Fibroblast of lung (primary cell): ENCODE data around the gene PEX11A. TPM values are rescaled to one million over a fixed set of nuclear protein-coding genes. Genes with fewer than 3 reads are reported as not detected.

ENCODE experiments used
- DNase-seq, 2 donors: peaks; one replicate each; pipeline versions ENCODE4 v3.0.0 to v3.0.0-alpha.2; 2010; ENCODE audit warnings: low read depth in 2 of 2
- H2AFZ ChIP-seq: 2 replicates; pipeline ENCODE4 v1.5.1; 2012; ENCODE audit warnings: low read length, control low read depth, inconsistent platforms
- H3K27ac ChIP-seq: 2 replicates; pipeline ENCODE4 v1.5.1; 2011; ENCODE audit warnings: low read length, control low read depth; ENCODE audit not compliant: insufficient read depth
- H3K27me3 ChIP-seq: 2 replicates; pipeline ENCODE4 v1.5.1; 2011; ENCODE audit warnings: mild to moderate bottlenecking, low read length; ENCODE audit not compliant: control insufficient read depth, insufficient read depth
- H3K36me3 ChIP-seq: 2 replicates; pipeline ENCODE4 v1.5.1; 2011; ENCODE audit warnings: low read length; ENCODE audit not compliant: control insufficient read depth, insufficient read depth
- H3K4me1 ChIP-seq: 2 replicates; pipeline ENCODE4 v1.5.1; 2011; ENCODE audit warnings: low read length; ENCODE audit not compliant: control insufficient read depth, insufficient read depth; ENCODE audit errors: extremely low read depth
- H3K4me2 ChIP-seq: 2 replicates; pipeline ENCODE4 v1.5.1; 2011; ENCODE audit warnings: low read length, control low read depth; ENCODE audit not compliant: insufficient read depth; ENCODE audit errors: extremely low read depth
- H3K4me3 ChIP-seq, 4 experiments: fragments of 200-600 bp in 1 of 4; sonication (generic) in 1 of 4; replicated peaks in 1 of 4; 2 replicates each; pipeline ENCODE4 v1.5.1; 2011 to 2016; ENCODE audit warnings: low read length in 4 of 4, low read depth in 3 of 4, mild to moderate bottlenecking in 3 of 4, control low read depth in 2 of 4, inconsistent platforms in 1 of 4, mixed read lengths in 1 of 4; ENCODE audit not compliant: insufficient read depth in 1 of 4; ENCODE audit errors: control extremely low read depth in 1 of 4
- H3K79me2 ChIP-seq: 2 replicates; pipeline ENCODE4 v1.5.1; 2012; ENCODE audit warnings: mild to moderate bottlenecking, low read length, inconsistent platforms; ENCODE audit not compliant: control insufficient read depth, insufficient read depth
- H3K9ac ChIP-seq: 2 replicates; pipeline ENCODE4 v1.5.1; 2011; ENCODE audit warnings: mild to moderate bottlenecking, low read length, control low read depth; ENCODE audit not compliant: insufficient read depth
- H3K9me3 ChIP-seq: 2 replicates; pipeline ENCODE4 v1.5.1; 2012; ENCODE audit warnings: low read depth, low read length; ENCODE audit not compliant: control insufficient read depth, insufficient read depth
- H4K20me1 ChIP-seq: 2 replicates; pipeline ENCODE4 v1.5.1; 2011; ENCODE audit warnings: low read length; ENCODE audit not compliant: control insufficient read depth, insufficient read depth; ENCODE audit errors: extremely low read depth
- CTCF ChIP-seq, 2 donors: IDR thresholded peaks in 1 of 2; conservative IDR thresholded peaks in 1 of 2; 1 replicate in 1 of 2; 2 replicates in 1 of 2; pipeline ENCODE4 v1.5.1; 2011 to 2012; ENCODE audit warnings: low read length in 2 of 2, control low read depth in 1 of 2, inconsistent platforms in 1 of 2, low read depth in 1 of 2, mild to moderate bottlenecking in 1 of 2
- EZH2 ChIP-seq: IDR thresholded peaks from 2 replicates; pipeline ENCODE4 v1.5.1; 2012; ENCODE audit warnings: low read length, control low read depth, mild to moderate bottlenecking; ENCODE audit errors: missing control alignments
- polyA minus RNA-seq: library from RNA; depleted of rRNA, polyadenylated mRNA; stranded (reverse); fragments of >200 nt; gene quantifications from 2 replicates; pipeline ENCODE4 v1.2.3, GENCODE V29; 2011; ENCODE audit warnings: low replicate concordance
- polyA plus RNA-seq, 2 donors: library from polyadenylated mRNA; depleted of rRNA in 1 of 2; stranded (reverse) in 1 of 2; unstranded in 1 of 2; fragments of >200 nt; gene quantifications; 2 replicates each; pipeline ENCODE4 v1.2.1, GENCODE V29; 2011 to 2012; ENCODE audit warnings: missing spikeins in 1 of 2
- total RNA-seq: library from RNA; depleted of rRNA; stranded (reverse); fragments of >200 nt; gene quantifications from 2 replicates; pipeline ENCODE4 v1.2.1, GENCODE V29; 2014

The PEX11A gene
- total RNA-seq (11.7 and 15.9 TPM in 2 replicates), polyA plus RNA-seq (4.0 and 6.6 TPM in 2 replicates), polyA minus RNA-seq (0.37 and 6.0 TPM in 2 replicates)
- 3.4 and 5.0 TPM in 2 replicates for polyA plus RNA-seq (2012)

GRCh38 chr15:89690276-89691218, at the start of gene PEX11A, which contains the start of gene WDR93:
Gene PEX11A (minus strand): TSS chr15:89690754. CDS start chr15:89690632, 122 bp downstream.
Gene WDR93 (plus strand): TSS chr15:89690811. CDS start chr15:89701747, 10,936 bp downstream.
- peak; percentile 54 to 75 for DNase-seq

GRCh38 chr15:89740137-89740536, 49.6 kb upstream of the PEX11A start:
- no peaks in the 10 kb centered on the region for H3K9me3 ChIP-seq
- H4K20me1 ChIP-seq: no peaks in the 10 kb centered on the region
- no peak overlapping the region for H3K4me3 ChIP-seq
- peaks cover 10% of the 10 kb centered on the region for H3K27me3 ChIP-seq
- H3K36me3 ChIP-seq: no peaks in the 10 kb centered on the region
- H3K9ac ChIP-seq: no peak overlapping the region
- H3K79me2 ChIP-seq: no peaks in the 10 kb centered on the region
- peak; percentile 56 to 76 for DNase-seq
- TF ChIP-seq EZH2: no peak
- peak; percentile 81 to 84 for TF ChIP-seq CTCF (conservative IDR thresholded peaks at IDR 0.05 in 1 of 2, IDR thresholded peaks at IDR 0.05 in 1 of 2; ENCODE audit: low read depth in 1 of 2, low read length in 2 of 2)
- no peak overlapping the region for H3K27ac ChIP-seq
- H3K4me1 ChIP-seq: no peaks in the 10 kb centered on the region
- H3K4me2 ChIP-seq: no peak overlapping the region
- H2AFZ ChIP-seq: no peak overlapping the region

More at GRCh38 chr15:89690276-89691218, at the start of gene PEX11A, which contains the start of gene WDR93:
- Histone ChIP-seq H3K27me3 (no peaks in the 10 kb centered on the region), H3K4me2 (peak within 1 kb of the TSS; percentile 98), H3K4me3 (peak within 1 kb of the TSS; percentile 83 to 91 (median 87)), H3K27ac (peak within 1 kb of the TSS; percentile 36), H2AFZ (peak within 1 kb of the TSS; percentile 80), H3K79me2 (no peaks in the 10 kb centered on the region), H3K9ac (peak within 1 kb of the TSS; percentile 63), H3K36me3 (no peaks in the 10 kb centered on the region), H4K20me1 (no peaks in the 10 kb centered on the region), H3K9me3 (no peaks in the 10 kb centered on the region), H3K4me1 (no peaks in the 10 kb centered on the region)
- TF ChIP-seq EZH2: no peak
- TF ChIP-seq CTCF (conservative IDR thresholded peaks at IDR 0.05 in 1 of 2, IDR thresholded peaks at IDR 0.05 in 1 of 2; ENCODE audit: low read depth in 1 of 2, low read length in 2 of 2): no peak

GRCh38 chr15:89735773-89736172, 45.2 kb upstream of the PEX11A start:
- DNase-seq: no peak
- Histone ChIP-seq H3K4me2 (no peak overlapping the region), H3K36me3 (no peaks in the 10 kb centered on the region), H4K20me1 (no peaks in the 10 kb centered on the region), H2AFZ (no peak overlapping the region), H3K4me1 (no peaks in the 10 kb centered on the region), H3K9ac (no peak overlapping the region), H3K4me3 (no peak overlapping the region), H3K79me2 (no peaks in the 10 kb centered on the region), H3K27ac (no peak overlapping the region), H3K27me3 (peaks cover 26% of the 10 kb centered on the region), H3K9me3 (no peaks in the 10 kb centered on the region)
- TF ChIP-seq EZH2: no peak
- no peak for TF ChIP-seq CTCF (conservative IDR thresholded peaks at IDR 0.05 in 1 of 2, IDR thresholded peaks at IDR 0.05 in 1 of 2; ENCODE audit: low read depth in 1 of 2, low read length in 2 of 2)
